GM19239 (cell line): Measurements from ENCODE around the gene PTHLH.

Experiments
- DNase-seq: peaks from one replicate; pipeline ENCODE4 v3.0.0; 2011; ENCODE audit warnings: low spot score; ENCODE audit not compliant: insufficient read length
- FAIRE-seq: peaks from 2 replicates; lab custom pipeline; 2011; peaks lifted over from hg19 to GRCh38; lab: Jason Lieb, UNC

Gene PTHLH

GRCh38 chr12:27975222-27976136 is 2.9 kb upstream of the PTHLH start:
- DNase-seq (no peak), FAIRE-seq (no peak)

GRCh38 chr12:27974735-27975221 is 2.2 kb upstream of the PTHLH start:
- no peak for DNase-seq
- no peak for FAIRE-seq

GRCh38 chr12:27973487-27973890 is 956 bp upstream of the PTHLH start:
- no peak for FAIRE-seq
- DNase-seq = no peak

GRCh38 chr12:27971606-27972005 is 927 bp downstream of the PTHLH start:
- FAIRE-seq (no peak), DNase-seq (no peak)

GRCh38 chr12:27971121-27971489 is 1.4 kb downstream of the PTHLH start:
- no peak for FAIRE-seq
- no peak for DNase-seq

- peak; percentile 14 for DNase-seq
- FAIRE-seq = no peak
Observed at GRCh38 chr12:27970401-27971120, 2.0 kb downstream of the PTHLH start.

GRCh38 chr12:27969624-27970400 is 2.7 kb downstream of the PTHLH start:
- DNase-seq = peak; percentile 64
- FAIRE-seq = peak; percentile 76

DNA sequence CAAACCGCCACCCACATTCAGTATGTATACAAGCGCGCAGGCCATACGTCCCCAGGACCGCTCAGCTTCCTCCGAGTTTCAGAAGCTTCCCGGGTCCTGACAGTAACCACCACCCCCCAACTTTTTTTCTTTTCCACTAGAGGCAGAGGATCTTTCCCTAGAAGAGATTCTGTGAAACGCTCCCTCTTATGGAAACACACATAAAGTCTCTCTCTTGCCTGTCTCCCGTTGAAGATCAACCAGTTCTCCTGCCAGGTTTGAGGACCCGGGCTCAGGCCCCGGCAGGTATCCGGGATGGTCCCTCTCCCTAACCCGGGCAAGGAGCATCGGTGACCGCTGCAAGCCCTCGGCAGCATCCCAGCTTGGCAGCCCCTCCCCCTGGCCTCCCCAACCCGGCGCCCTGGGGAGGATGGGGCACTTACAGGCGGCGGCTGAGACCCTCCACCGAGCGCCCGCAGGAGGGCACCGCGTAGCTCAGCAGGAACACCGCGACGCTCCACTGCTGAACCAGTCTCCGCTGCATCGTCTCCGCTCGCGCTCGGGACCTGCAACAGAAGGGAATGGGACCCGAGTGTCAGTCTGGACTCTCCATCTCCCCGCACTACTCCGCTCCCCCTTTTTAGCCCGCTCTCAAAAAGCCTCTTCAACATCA is 3.4 kb downstream of the PTHLH start:
- DNase-seq (no peak), FAIRE-seq (no peak)

GRCh38 chr12:27967551-27968054 is 4.9 kb downstream of the PTHLH start:
- DNase-seq (no peak), FAIRE-seq (no peak)

GRCh38 chr12:27966870-27967269 is 5.7 kb downstream of the PTHLH start:
- DNase-seq = no peak
- FAIRE-seq = no peak

GRCh38 chr12:27965966-27966365 is 6.6 kb downstream of the PTHLH start:
- FAIRE-seq (no peak), DNase-seq (no peak)

- FAIRE-seq (no peak), DNase-seq (no peak)
Observed at GRCh38 chr12:27965411-27965810, 7.1 kb downstream of the PTHLH start.

DNA sequence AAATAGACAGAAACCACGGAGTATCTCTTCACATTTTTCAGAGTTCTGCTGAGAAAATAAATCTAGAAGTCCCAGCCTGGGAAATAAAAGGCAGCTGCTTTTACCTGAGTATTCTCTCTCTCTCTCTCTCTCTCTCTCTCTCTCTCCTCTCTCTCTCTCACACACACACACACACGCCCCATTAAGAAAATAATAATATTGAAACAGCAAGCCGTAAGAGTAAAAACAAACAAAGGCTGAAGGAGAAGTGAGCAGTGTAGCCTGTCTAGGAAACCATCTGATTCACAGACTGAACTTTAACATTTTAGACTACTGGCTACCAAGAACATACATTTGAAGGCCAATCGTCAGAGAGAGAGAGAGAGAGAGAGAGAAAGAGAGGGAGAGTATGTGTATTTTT is 8.4 kb downstream of the PTHLH start:
- FAIRE-seq = no peak
- DNase-seq = no peak

- FAIRE-seq = no peak
- no peak for DNase-seq
Observed at GRCh38 chr12:27960821-27961220, 11.7 kb downstream of the PTHLH start.

DNA sequence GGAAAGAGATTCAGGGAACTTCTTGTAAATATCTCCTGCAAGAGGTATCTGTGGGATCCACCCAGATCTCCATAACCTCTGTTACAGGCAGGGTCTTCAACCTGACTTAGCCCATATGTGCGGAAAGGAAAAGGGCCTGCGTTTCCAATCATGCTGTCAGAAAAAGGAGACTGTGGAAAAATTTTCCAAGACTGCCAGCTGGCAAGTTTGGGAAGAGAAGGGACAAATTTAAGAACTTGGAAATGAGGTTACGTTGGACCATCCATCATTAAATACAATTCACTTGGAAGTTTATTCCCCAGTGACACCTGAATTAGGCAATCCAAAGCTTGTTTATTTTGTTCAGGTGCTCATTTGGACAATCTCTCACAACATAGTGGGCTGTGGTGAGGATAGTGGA is 13.9 kb downstream of the PTHLH start:
- DNase-seq (no peak), FAIRE-seq (no peak)

DNA sequence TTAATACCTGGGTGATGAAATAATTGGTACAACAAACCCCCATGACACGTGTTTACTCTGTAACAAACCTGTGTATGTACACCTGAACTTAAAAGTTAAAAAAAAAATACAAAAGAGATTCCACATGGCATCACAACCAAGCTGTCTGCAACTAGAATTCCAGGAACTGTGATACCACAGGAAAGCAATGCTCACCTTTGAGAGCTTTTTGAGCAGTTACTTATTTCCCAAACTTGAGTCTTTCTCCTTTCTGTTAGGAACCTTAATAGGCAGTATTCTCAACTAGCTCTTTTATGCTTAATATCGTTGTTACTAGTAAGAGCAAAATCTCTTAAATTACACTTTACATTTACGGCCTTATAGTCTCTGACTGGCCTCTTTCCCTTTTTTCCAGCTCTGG is 15.2 kb downstream of the PTHLH start:
- FAIRE-seq (no peak), DNase-seq (no peak)

DNA sequence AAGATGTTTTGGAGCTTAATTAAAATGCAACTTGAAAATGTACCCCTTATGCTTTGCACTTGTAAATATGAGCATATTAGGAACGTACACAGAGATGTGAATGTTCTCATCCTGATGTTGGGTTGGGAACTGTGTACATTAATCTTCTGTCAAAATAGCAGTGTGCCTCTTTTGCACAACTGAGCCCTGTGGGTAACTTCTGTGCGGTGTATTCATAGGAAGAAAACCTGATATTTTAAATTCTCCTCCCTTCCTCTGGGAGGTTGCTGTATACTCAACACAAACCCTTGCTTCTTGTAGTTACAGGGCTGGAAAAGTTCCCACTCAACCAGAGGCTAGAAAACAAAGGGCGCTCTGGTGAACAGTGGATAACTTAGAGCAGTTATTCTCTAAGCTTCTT is 18.7 kb downstream of the PTHLH start:
- DNase-seq (no peak), FAIRE-seq (no peak)

GRCh38 chr12:27953348-27953747 is 19.2 kb downstream of the PTHLH start:
- no peak for FAIRE-seq
- DNase-seq = no peak

DNA sequence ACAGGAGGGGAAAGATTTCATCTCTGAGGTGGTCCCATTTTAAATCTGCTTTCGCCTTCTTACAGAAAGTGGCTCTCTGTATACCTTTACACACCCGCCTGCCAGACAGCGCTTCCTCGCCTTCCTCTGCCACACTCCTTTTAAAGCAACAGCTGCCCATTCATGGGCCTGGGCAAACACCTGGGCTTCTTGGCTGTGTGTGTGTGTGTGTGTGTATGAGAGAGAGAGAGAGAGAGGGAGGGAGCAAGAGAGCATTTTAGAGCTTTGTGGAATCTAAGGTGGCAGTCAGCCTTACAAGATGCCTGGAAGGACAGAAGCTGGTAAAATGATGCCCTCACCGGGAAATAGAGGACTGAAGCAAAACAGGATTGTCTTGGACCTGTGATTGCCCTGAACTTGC is 20.0 kb downstream of the PTHLH start:
- DNase-seq = no peak
- FAIRE-seq = no peak

GRCh38 chr12:27951898-27952297 is 20.6 kb downstream of the PTHLH start:
- FAIRE-seq (no peak), DNase-seq (no peak)
